HepG2 (cell line): ENCODE data around the gene BID. TPM values are rescaled to one million over a fixed set of nuclear protein-coding genes. Genes with fewer than 3 reads are reported as not detected.
A peak's percentile ranks its signal among the peaks of the same experiment; 100 is the strongest.

ENCODE experiments used
- CEBPB ChIP-seq: IDR thresholded peaks from 2 replicates; pipeline ENCODE4 v1.6.1; 2011; ENCODE audit warnings: low read depth, low read length, improper control_type of control experiment, borderline replicate concordance
- HHEX ChIP-seq: IDR thresholded peaks from 2 replicates; pipeline ENCODE4 v1.6.1; 2016; ENCODE audit warnings: control low read depth
- KAT8 ChIP-seq: IDR thresholded peaks from 2 replicates; pipeline ENCODE4 v1.6.1; 2016; ENCODE audit warnings: missing genetic modification reagents, missing compliant biosample characterization
- KLF6 ChIP-seq: IDR thresholded peaks from 2 replicates; pipeline ENCODE4 v1.8.0; 2016; ENCODE audit warnings: missing biosample characterization, missing genetic modification reagents
- PHF20 ChIP-seq: sonication (generic); formaldehyde crosslinking; IDR thresholded peaks from 2 replicates; pipeline ENCODE4 v1.5.0; 2020; ENCODE audit warnings: mild to moderate bottlenecking, missing genetic modification reagents
- PRPF4 ChIP-seq: fragments of 200-400 bp; formaldehyde crosslinking; IDR thresholded peaks from 2 replicates; pipeline ENCODE4 v1.6.1; 2016; ENCODE audit warnings: low read length, low read depth; ENCODE audit not compliant: poor library complexity, severe bottlenecking
- RBM39 ChIP-seq: fragments of 200-400 bp; formaldehyde crosslinking; IDR thresholded peaks from one replicate; pipeline ENCODE4 v1.6.1; 2018; ENCODE audit warnings: antibody characterized with exemption, mild to moderate bottlenecking, low read depth, low read length; ENCODE audit not compliant: poor library complexity, severe bottlenecking
- RNF2 ChIP-seq: fragments of 450-650 bp; conservative IDR thresholded peaks from 2 replicates; pipeline ENCODE4 v1.6.1; 2016; ENCODE audit warnings: low read depth
- ZNF10 ChIP-seq: sonication (generic); formaldehyde crosslinking; IDR thresholded peaks from 2 replicates; pipeline ENCODE4 v1.4.0; 2020; ENCODE audit warnings: mild to moderate bottlenecking, low read depth, missing genetic modification reagents, borderline replicate concordance
- ZNF292 ChIP-seq: sonication (generic); formaldehyde crosslinking; IDR thresholded peaks from 2 replicates; pipeline ENCODE4 v1.8.1; 2022; ENCODE audit warnings: mild to moderate bottlenecking, low read depth, missing genetic modification reagents, borderline replicate concordance
- ZNF614 ChIP-seq: IDR thresholded peaks from 2 replicates; pipeline ENCODE4 v1.6.1; 2018; ENCODE audit warnings: missing biosample characterization, missing genetic modification reagents, inconsistent platforms, borderline replicate concordance
- polyA plus RNA-seq, 8 experiments: library from polyadenylated mRNA; depleted of rRNA in 3 of 8; stranded (reverse) in 7 of 8; unstranded in 1 of 8; fragments of >200 nt; fragmentation: Illumina TruSeq in 4 of 8; extraction: Trizol in 4 of 8; gene quantifications; 2 replicates each; pipeline versions ENCODE4 v1.2.1 to v1.2.3, GENCODE V29; 2011 to 2016; ENCODE audit warnings: low read depth in 4 of 8, missing spikeins in 1 of 8, mixed read lengths in 1 of 8; ENCODE audit not compliant: insufficient read depth in 1 of 8
- total RNA-seq, 5 experiments: library from RNA; depleted of rRNA; stranded (reverse); fragments of >200 nt; fragmentation: Illumina TruSeq; extraction: Trizol; gene quantifications; 2 replicates each; pipeline ENCODE4 v1.2.3, GENCODE V29; 2016; ENCODE audit warnings: low read depth in 1 of 5
- TF ChIP-seq, protein P1 (sequence below): sonication (generic); formaldehyde crosslinking; IDR thresholded peaks from 2 replicates; pipeline ENCODE4 v1.4.0; 2020; ENCODE audit warnings: missing genetic modification reagents, borderline replicate concordance
- TF ChIP-seq, protein P2 (sequence below), 2 experiments: sonication (generic) in 1 of 2; formaldehyde crosslinking in 1 of 2; IDR thresholded peaks; 2 replicates each; pipeline versions ENCODE4 v1.5.1 to v1.6.1; 2011 to 2020; ENCODE audit warnings: borderline replicate concordance in 1 of 2, low read depth in 1 of 2, low read length in 1 of 2, mild to moderate bottlenecking in 1 of 2, missing genetic modification reagents in 1 of 2, moderate library complexity in 1 of 2
- TF ChIP-seq, protein P3 (sequence below): sonication (generic); formaldehyde crosslinking; IDR thresholded peaks from 2 replicates; pipeline ENCODE4 v1.4.0; 2020; ENCODE audit warnings: missing genetic modification reagents, mild to moderate bottlenecking, borderline replicate concordance
- TF ChIP-seq, protein P4 (sequence below): sonication (generic); formaldehyde crosslinking; IDR thresholded peaks from 2 replicates; pipeline ENCODE4 v1.4.0; 2020; ENCODE audit warnings: missing genetic modification reagents; ENCODE audit errors: not compliant biosample characterization

The BID gene
- total and polyA plus RNA-seq, 2 of the 13 experiments (the other 11 are each of a cell fraction or from before 2014, with no cell fraction given), result 35.3 to 51.7 TPM

DNA sequence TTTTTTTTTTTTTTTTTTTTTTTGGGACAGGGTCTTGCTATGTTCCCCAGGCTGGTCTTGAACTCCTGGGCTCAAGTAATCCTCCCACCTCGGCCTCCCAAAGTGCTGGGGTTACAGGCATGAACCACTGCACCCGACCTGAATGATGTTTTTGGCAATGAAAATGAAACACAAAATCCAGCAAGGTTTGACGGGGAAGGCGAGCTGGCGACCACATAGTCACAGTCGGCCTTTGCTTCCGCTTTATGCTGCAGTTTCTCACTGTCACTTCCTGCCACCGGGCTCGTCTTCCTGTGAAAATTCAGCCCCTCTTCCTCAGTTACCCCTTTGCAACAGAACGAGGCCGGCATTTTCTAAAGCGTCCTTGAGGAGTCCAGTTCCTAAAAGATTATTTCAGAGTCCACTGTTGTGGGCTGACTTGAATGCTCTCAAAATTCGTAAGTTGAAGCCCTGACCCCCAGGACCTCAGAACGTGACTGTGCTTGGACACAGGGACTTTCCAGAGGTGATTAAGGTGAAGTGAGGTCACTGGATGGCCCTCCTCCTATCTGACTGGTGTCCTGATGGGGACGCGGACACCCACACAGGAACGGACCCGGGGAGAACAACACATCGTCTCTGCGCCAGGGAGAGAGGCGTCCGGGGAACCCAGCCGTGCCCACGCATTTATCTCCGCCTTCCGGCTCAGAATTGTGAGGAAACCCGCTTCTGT is 2.9 kb upstream of the BID start (continued):
- TF ChIP-seq, protein P1, sequence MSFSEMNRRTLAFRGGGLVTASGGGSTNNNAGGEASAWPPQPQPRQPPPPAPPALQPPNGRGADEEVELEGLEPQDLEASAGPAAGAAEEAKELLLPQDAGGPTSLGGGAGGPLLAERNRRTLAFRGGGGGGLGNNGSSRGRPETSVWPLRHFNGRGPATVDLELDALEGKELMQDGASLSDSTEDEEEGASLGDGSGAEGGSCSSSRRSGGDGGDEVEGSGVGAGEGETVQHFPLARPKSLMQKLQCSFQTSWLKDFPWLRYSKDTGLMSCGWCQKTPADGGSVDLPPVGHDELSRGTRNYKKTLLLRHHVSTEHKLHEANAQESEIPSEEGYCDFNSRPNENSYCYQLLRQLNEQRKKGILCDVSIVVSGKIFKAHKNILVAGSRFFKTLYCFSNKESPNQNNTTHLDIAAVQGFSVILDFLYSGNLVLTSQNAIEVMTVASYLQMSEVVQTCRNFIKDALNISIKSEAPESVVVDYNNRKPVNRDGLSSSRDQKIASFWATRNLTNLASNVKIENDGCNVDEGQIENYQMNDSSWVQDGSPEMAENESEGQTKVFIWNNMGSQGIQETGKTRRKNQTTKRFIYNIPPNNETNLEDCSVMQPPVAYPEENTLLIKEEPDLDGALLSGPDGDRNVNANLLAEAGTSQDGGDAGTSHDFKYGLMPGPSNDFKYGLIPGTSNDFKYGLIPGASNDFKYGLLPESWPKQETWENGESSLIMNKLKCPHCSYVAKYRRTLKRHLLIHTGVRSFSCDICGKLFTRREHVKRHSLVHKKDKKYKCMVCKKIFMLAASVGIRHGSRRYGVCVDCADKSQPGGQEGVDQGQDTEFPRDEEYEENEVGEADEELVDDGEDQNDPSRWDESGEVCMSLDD (CRISPR knock-in tag), result no peak
- TF ChIP-seq, protein P2, sequence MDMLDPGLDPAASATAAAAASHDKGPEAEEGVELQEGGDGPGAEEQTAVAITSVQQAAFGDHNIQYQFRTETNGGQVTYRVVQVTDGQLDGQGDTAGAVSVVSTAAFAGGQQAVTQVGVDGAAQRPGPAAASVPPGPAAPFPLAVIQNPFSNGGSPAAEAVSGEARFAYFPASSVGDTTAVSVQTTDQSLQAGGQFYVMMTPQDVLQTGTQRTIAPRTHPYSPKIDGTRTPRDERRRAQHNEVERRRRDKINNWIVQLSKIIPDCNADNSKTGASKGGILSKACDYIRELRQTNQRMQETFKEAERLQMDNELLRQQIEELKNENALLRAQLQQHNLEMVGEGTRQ (IDR thresholded peaks at IDR 0.05; ENCODE audit: low read depth, low read length), result no peak
- TF ChIP-seq, protein P2 (CRISPR knock-in tag; IDR thresholded peaks at IDR 0.05; ENCODE audit: borderline replicate concordance), result no peak
- TF ChIP-seq KAT8 (CRISPR knock-in tag) (peak; percentile 66), ZNF10 (CRISPR knock-in tag) (no peak), ZNF614 (CRISPR knock-in tag) (0 out of 2 replicates have a peak, but pooled peaks have one; percentile 46), RBM39 (no peak), PHF20 (CRISPR knock-in tag) (peak; percentile 80), HHEX (CRISPR knock-in tag) (no peak), RNF2 (no peak), ZNF292 (CRISPR knock-in tag) (no peak; the same call in 1 of the 2 replicates), KLF6 (no peak), CEBPB (peak; percentile 77), PRPF4 (no peak)
- TF ChIP-seq, protein P3, sequence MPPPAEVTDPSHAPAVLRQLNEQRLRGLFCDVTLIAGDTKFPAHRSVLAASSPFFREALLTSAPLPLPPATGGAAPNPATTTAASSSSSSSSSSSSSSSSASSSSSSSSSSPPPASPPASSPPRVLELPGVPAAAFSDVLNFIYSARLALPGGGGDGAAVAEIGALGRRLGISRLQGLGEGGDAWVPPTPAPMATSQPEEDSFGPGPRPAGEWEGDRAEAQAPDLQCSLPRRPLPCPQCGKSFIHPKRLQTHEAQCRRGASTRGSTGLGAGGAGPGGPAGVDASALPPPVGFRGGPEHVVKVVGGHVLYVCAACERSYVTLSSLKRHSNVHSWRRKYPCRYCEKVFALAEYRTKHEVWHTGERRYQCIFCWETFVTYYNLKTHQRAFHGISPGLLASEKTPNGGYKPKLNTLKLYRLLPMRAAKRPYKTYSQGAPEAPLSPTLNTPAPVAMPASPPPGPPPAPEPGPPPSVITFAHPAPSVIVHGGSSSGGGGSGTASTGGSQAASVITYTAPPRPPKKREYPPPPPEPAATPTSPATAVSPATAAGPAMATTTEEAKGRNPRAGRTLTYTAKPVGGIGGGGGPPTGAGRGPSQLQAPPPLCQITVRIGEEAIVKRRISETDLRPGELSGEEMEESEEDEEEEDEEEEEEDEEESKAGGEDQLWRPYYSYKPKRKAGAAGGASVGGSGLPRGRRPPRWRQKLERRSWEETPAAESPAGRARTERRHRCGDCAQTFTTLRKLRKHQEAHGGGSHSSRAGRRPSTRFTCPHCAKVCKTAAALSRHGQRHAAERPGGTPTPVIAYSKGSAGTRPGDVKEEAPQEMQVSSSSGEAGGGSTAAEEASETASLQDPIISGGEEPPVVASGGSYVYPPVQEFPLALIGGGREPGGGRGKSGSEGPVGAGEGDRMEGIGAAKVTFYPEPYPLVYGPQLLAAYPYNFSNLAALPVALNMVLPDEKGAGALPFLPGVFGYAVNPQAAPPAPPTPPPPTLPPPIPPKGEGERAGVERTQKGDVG (CRISPR knock-in tag), result no peak
- TF ChIP-seq, protein P4, sequence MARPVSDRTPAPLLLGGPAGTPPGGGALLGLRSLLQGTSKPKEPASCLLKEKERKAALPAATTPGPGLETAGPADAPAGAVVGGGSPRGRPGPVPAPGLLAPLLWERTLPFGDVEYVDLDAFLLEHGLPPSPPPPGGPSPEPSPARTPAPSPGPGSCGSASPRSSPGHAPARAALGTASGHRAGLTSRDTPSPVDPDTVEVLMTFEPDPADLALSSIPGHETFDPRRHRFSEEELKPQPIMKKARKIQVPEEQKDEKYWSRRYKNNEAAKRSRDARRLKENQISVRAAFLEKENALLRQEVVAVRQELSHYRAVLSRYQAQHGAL (CRISPR knock-in tag), result no peak
